GM21360 (cell line): Measurements from ENCODE around the gene DCLRE1A.
"Not testable (repeated sequence)": the region's sequence is repeated elsewhere in the genome, so short reads cannot be mapped to it uniquely, and the experiment has no call there.

Experiments used
- ATAC-seq: cut with Tn5 transposase; IDR thresholded peaks from one replicate; pipeline ENCODE4 v1.9.1; 2021; ENCODE audit warnings: mild to moderate bottlenecking, moderate library complexity; ENCODE audit not compliant: unreplicated experiment

DCLRE1A gene

GRCh38 chr10:113858541-113858940 lies 4.7 kb upstream of the DCLRE1A start:
- ATAC-seq, result no peak

GRCh38 chr10:113857210-113857609 lies 3.3 kb upstream of the DCLRE1A start:
- no peak for ATAC-seq

- no peak for ATAC-seq
Measured at GRCh38 chr10:113856563-113856962, 2.7 kb upstream of the DCLRE1A start.

- ATAC-seq, result peak; percentile 34
Measured at GRCh38 chr10:113854761-113855588, 1.1 kb upstream of the DCLRE1A start.

- ATAC-seq, result no peak
Measured at GRCh38 chr10:113853578-113854012, 287 bp downstream of the DCLRE1A start.

- no peak for ATAC-seq
Measured at GRCh38 chr10:113849946-113850345, 3.9 kb downstream of the DCLRE1A start.

GRCh38 chr10:113849140-113849803 lies 4.6 kb downstream of the DCLRE1A start:
- ATAC-seq, result no peak

GRCh38 chr10:113846036-113846435 lies 7.8 kb downstream of the DCLRE1A start:
- no peak for ATAC-seq

GRCh38 chr10:113843972-113844485 lies 9.9 kb downstream of the DCLRE1A start:
- no peak for ATAC-seq

GRCh38 chr10:113842171-113842570 lies 11.7 kb downstream of the DCLRE1A start:
- no peak for ATAC-seq

GRCh38 chr10:113828567-113828966 lies 25.3 kb downstream of the DCLRE1A start:
- not testable (repeated sequence) for ATAC-seq

- no peak for ATAC-seq
Measured at GRCh38 chr10:113825791-113826190, 28.1 kb downstream of the DCLRE1A start.

- no peak for ATAC-seq
Measured at GRCh38 chr10:113823389-113823788, 30.5 kb downstream of the DCLRE1A start.

GRCh38 chr10:113822174-113822573 lies 31.7 kb downstream of the DCLRE1A start:
- ATAC-seq, result no peak

- ATAC-seq, result not testable (repeated sequence)
Measured at GRCh38 chr10:113821306-113821705, 32.6 kb downstream of the DCLRE1A start.

- no peak for ATAC-seq
Measured at GRCh38 chr10:113820507-113820906, 33.4 kb downstream of the DCLRE1A start.

- no peak for ATAC-seq
Measured at GRCh38 chr10:113819989-113820388, 33.9 kb downstream of the DCLRE1A start.

GRCh38 chr10:113814700-113815099 lies 39.2 kb downstream of the DCLRE1A start:
- not testable (repeated sequence) for ATAC-seq

- no peak for ATAC-seq
Measured at GRCh38 chr10:113808168-113808567, 45.7 kb downstream of the DCLRE1A start.

- no peak for ATAC-seq
Measured at GRCh38 chr10:113806503-113806902, 47.4 kb downstream of the DCLRE1A start.

- no peak for ATAC-seq
Measured at GRCh38 chr10:113802997-113803396, 50.9 kb downstream of the DCLRE1A start.

- ATAC-seq, result no peak
Measured at GRCh38 chr10:113801569-113801968, 52.3 kb downstream of the DCLRE1A start.
